DOHH2 (cell line): ENCODE measurements around the gene CCDC30.

Experiments
- CTCF ChIP-seq: fragments of 200-600 bp; sonication (generic); IDR thresholded peaks from one replicate; pipeline ENCODE4 v1.5.1; 2014; ENCODE audit warnings: antibody characterized with exemption, mild to moderate bottlenecking, low read depth, low read length; ENCODE audit not compliant: poor library complexity, severe bottlenecking
- EZH2phosphoT487 ChIP-seq: fragments of 200-600 bp; sonication (generic); IDR thresholded peaks from 2 replicates; pipeline ENCODE4 v1.6.1; 2017; ENCODE audit warnings: borderline replicate concordance, mild to moderate bottlenecking, antibody characterized with exemption, low read length, moderate library complexity, mixed read lengths

DNA sequence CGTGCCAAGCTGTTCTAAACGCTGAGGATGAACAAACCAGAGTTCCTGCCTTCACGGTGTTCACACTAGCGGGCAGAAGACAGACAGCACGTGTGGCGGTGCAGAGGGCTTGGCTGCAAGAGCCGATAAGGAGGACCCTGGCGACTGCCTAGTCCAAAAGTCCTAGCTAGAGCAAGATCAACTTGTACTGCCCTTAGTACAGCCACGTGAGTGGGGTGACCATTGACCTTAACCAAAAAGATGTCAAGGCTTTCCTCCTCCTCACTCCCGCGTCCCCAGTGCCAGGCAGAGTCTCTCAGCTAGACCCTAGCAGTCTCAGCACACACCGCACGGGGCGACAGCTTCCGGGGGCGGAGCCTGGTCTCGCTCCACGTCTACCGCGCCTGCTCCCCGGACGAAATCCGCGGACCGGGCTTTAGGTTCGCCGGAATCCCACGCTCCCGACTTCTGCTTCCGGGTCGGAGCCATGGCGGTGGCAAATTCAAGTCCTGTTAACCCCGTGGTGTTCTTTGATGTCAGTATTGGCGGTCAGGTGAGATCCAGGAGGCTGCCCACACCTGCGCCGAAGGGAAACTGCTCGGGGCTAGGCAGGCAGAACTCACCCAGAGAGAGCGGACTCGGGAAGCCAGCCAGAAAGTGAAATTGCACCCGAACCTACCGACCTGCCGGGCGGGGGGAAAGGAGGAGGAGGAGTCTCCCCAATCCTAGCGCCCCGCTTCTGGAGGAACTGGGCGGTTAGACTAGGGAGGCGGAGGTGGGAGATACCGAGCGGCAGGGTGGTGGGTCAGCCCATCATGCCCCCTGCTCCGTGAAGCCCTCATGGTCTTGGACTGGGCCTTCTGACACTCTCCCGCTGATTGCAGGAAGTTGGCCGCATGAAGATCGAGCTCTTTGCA is 195.1 kb downstream of the CCDC30 start, which contains the start of gene PPIH:
- TF ChIP-seq EZH2phosphoT487 (no peak), CTCF (no peak)
